Smooth muscle cell (in vitro differentiated cells): ENCODE data around the gene GOLGA8Q. TPM values are rescaled to one million over a fixed set of nuclear protein-coding genes. Genes with fewer than 3 reads are reported as not detected.

Experiments
- polyA plus RNA-seq: library from polyadenylated mRNA; unstranded; fragments of >200 nt; fragmentation: Nextera tagmentation; extraction: Ambion mirVana; gene quantifications from 2 replicates; pipeline ENCODE4 v1.2.1, GENCODE V29; 2016
- small RNA-seq: library from RNA; depleted of rRNA; stranded (forward); fragments of <200 nt; gene quantifications from one replicate; pipeline ENCODE3, GENCODE V24; 2014
- total RNA-seq: library from RNA; depleted of rRNA; stranded (reverse); fragments of >200 nt; gene quantifications from 2 replicates; pipeline ENCODE4 v1.2.3, GENCODE V29; 2014

Gene GOLGA8Q
- total and polyA plus RNA-seq, 2 experiments from 2014 or later, result not detected

Small RNA genes lying within 50 kb of the gene (small RNA-seq; reads per million reads assigned to genes)
- gene RF00096, result not detected
- not detected for gene RN7SL796P

Other genes with a start within 250 kb of the GOLGA8Q start
- gene CHRFAM7A, start 158.5 kb upstream of the GOLGA8Q start, total RNA-seq, result 0.31 TPM in 1 of 2 replicates, not detected in the other
- gene CHRFAM7A, start 158.5 kb upstream of the GOLGA8Q start, polyA plus RNA-seq, result not detected in 2 replicates
- gene GOLGA8R, start 137.8 kb upstream of the GOLGA8Q start, total RNA-seq, result 0.49 and 0.85 TPM in 2 replicates
- 0.18 TPM in 1 of 2 replicates, not detected in the other for gene GOLGA8R, start 137.8 kb upstream of the GOLGA8Q start, polyA plus RNA-seq
- gene GOLGA8H, start 52.0 kb downstream of the GOLGA8Q start, total RNA-seq, result 0.27 TPM in 1 of 2 replicates, not detected in the other
- not detected in 2 replicates for gene GOLGA8H, start 52.0 kb downstream of the GOLGA8Q start, polyA plus RNA-seq